Transverse colon (tissue), 4 donors: Measurements from ENCODE around the gene ZNF93. TPM values are rescaled to one million over a fixed set of nuclear protein-coding genes. Genes with fewer than 3 reads are reported as not detected.
A peak's percentile ranks its signal among the peaks of the same experiment; 100 is the strongest.
"Not testable (repeated sequence)": the region's sequence is repeated elsewhere in the genome, so short reads cannot be mapped to it uniquely, and the experiment has no call there.

Experiments used
- DNase-seq: peaks from one replicate; pipeline ENCODE4 v3.0.0-alpha.2; 2019
- H3K27ac ChIP-seq, 4 donors: fragments of 200-600 bp; sonication (generic); 2 replicates each; pipeline ENCODE4 v1.5.1; 2016 to 2018; ENCODE audit warnings: inconsistent platforms in 4 of 4
- H3K27me3 ChIP-seq: fragments of 200-600 bp; sonication (generic); 2 replicates; pipeline ENCODE4 v1.5.1; 2017; ENCODE audit warnings: inconsistent platforms
- H3K36me3 ChIP-seq, 4 donors: fragments of 200-600 bp; sonication (generic); 2 replicates each; pipeline ENCODE4 v1.5.1; 2017 to 2019; ENCODE audit warnings: inconsistent platforms in 4 of 4
- H3K4me1 ChIP-seq, 4 donors: fragments of 200-600 bp; sonication (generic); 2 replicates each; pipeline ENCODE4 v1.5.1; 2017 to 2020; ENCODE audit warnings: inconsistent platforms in 4 of 4
- H3K4me3 ChIP-seq, 4 donors: fragments of 200-600 bp; sonication (generic); 1 replicate in 1 of 4; 2 replicates in 3 of 4; pipeline versions ENCODE4 v1.5.1 to v1.6.1; 2017 to 2019; ENCODE audit warnings: inconsistent platforms in 4 of 4
- H3K9me3 ChIP-seq, 2 donors: fragments of 200-600 bp; sonication (generic); 2 replicates each; pipeline ENCODE4 v1.5.1; 2017 to 2019; ENCODE audit warnings: inconsistent platforms in 2 of 2
- EP300 ChIP-seq: sonication (generic); formaldehyde crosslinking; IDR thresholded peaks from one replicate; pipeline ENCODE4 v1.6.1; 2017; ENCODE audit warnings: antibody characterized with exemption, low read depth
- POLR2A ChIP-seq: fragments of 450-650 bp; IDR thresholded peaks from one replicate; pipeline ENCODE4 v1.6.1; 2016; ENCODE audit warnings: antibody characterized with exemption, mild to moderate bottlenecking, moderate library complexity
- POLR2AphosphoS5 ChIP-seq, 3 donors: sonication (generic); formaldehyde crosslinking; IDR thresholded peaks; one replicate each; pipeline ENCODE4 v1.6.1; 2016; ENCODE audit warnings: antibody characterized with exemption in 3 of 3
- WGBS, 2 donors: methylation state at CpG; one replicate each; pipeline ENCODE4 v1.1.5; 2018; ENCODE audit warnings: low coverage in 1 of 2; 5-methylcytosine and 5-hydroxymethylcytosine counted together
- in situ Hi-C, 4 donors: fragments of 200-750 bp; cut with MboI; loops; one replicate each; pipeline versions ENCODE4 v1.15.0 to v1.15.1; 2017; ENCODE audit warnings: low sequenced_read_pairs in 3 of 4, low pct_ligation_motif_present in 1 of 4, low pct_unique_long_range_greater_than_20kb in 1 of 4
- intact Hi-C: fragments of 100-400 bp; cut with DNase I; formaldehyde crosslinking; loops from one replicate; pipeline ENCODE4 v1.15.1; 2023; ENCODE audit warnings: low total_unique reads
- total RNA-seq, 4 donors: library from RNA; depleted of rRNA; stranded (reverse); fragments of >200 nt; gene quantifications; one replicate each; pipeline ENCODE4 v1.1.0, GENCODE V29; 2016
- TF ChIP-seq, protein P1 (sequence below), 5 experiments: fragments of 200-600 bp in 3 of 5; fragments of 450-650 bp in 2 of 5; sonication (generic) in 3 of 5; IDR thresholded peaks; 1 replicate in 2 of 5; 2 replicates in 3 of 5; pipeline ENCODE4 v1.5.1; 2016 to 2017; ENCODE audit warnings: antibody characterized with exemption in 5 of 5, inconsistent platforms in 3 of 5, mild to moderate bottlenecking in 2 of 5, moderate library complexity in 1 of 5

Gene ZNF93
- total RNA-seq, 4 donors from 2014 or later = 0.40 to 5.4 (median 3.8) TPM; not detected in 1

DNA sequence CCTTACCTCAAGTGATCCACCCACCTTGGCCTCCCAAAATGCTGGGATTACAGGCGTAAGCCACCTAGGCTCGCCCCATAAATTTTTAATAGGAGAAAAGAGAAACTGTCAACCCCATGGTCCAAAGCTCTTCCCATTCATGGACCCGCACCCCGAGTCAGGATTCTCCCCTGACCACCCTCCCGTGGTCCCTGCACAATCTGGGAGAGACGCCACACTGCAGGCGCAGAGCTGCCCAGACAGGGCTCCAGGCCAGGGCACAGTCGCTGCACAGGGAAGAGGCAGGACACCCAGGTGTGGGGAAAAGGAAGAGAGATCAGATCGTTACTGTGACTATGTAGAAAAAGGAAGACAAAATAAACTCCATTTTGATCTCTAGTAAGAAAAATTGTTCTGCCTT lies 54.5 kb downstream of the ZNF93 start:
- Histone ChIP-seq H3K27me3 (no peaks in the 10 kb centered on the region), H3K9me3 (no peaks in the 10 kb centered on the region), H3K36me3 (no peaks in the 10 kb centered on the region), H3K27ac (no peak overlapping the region), H3K4me3 (no peak overlapping the region), H3K4me1 (peaks cover 0 to 3% (median 1%) of the 10 kb centered on the region in 4 donors)
- DNase-seq = no peak
- TF ChIP-seq, protein P1, sequence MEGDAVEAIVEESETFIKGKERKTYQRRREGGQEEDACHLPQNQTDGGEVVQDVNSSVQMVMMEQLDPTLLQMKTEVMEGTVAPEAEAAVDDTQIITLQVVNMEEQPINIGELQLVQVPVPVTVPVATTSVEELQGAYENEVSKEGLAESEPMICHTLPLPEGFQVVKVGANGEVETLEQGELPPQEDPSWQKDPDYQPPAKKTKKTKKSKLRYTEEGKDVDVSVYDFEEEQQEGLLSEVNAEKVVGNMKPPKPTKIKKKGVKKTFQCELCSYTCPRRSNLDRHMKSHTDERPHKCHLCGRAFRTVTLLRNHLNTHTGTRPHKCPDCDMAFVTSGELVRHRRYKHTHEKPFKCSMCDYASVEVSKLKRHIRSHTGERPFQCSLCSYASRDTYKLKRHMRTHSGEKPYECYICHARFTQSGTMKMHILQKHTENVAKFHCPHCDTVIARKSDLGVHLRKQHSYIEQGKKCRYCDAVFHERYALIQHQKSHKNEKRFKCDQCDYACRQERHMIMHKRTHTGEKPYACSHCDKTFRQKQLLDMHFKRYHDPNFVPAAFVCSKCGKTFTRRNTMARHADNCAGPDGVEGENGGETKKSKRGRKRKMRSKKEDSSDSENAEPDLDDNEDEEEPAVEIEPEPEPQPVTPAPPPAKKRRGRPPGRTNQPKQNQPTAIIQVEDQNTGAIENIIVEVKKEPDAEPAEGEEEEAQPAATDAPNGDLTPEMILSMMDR (IDR thresholded peaks at IDR 0.05) = no peak
- intact Hi-C loops (loop anchor here (10.0 kb wide), 1 partner anchor 420 kb away; the partner anchor contains the start of gene CILP2), in situ Hi-C loops (loop anchor here in 3 of 4 donors (25.0 kb wide), 1 partner anchor 418 kb away; the partner anchor contains the start of genes CILP2 (in 3 of the 3) and YJEFN3 (in 3 of the 3))
- WGBS, 2 donors = 75 to 92% methylated on average over 3 to 9 of the region's 9 CpGs

GRCh38 chr19:19956434-19957075 lies 55.8 kb downstream of the ZNF93 start:
- Histone ChIP-seq H3K36me3 (no peaks in the 10 kb centered on the region), H3K4me1 (peaks cover 0 to 3% (median 1%) of the 10 kb centered on the region in 4 donors), H3K27ac (no peak overlapping the region), H3K4me3 (no peak overlapping the region), H3K9me3 (no peaks in the 10 kb centered on the region), H3K27me3 (no peaks in the 10 kb centered on the region)
- intact Hi-C loops (loop anchor here (10.0 kb wide), 1 partner anchor 422 kb away; the partner anchor contains the start of gene CILP2), in situ Hi-C loops (loop anchor here in 3 of 4 donors (25.0 kb wide), 1 partner anchor 419 kb away; the partner anchor contains the start of genes CILP2 (in 3 of the 3) and YJEFN3 (in 3 of the 3))
- TF ChIP-seq, protein P1 (IDR thresholded peaks at IDR 0.05) = no peak
- TF ChIP-seq POLR2A = no peak
- no peak for TF ChIP-seq EP300
- TF ChIP-seq POLR2AphosphoS5 (IDR thresholded peaks at IDR 0.05) = no peak
- no peak for DNase-seq
- 65% methylated on average over 15 of the region's 15 CpGs; no CpG with 5 or more reads in 1 of the 2 donors for WGBS, 2 donors

DNA sequence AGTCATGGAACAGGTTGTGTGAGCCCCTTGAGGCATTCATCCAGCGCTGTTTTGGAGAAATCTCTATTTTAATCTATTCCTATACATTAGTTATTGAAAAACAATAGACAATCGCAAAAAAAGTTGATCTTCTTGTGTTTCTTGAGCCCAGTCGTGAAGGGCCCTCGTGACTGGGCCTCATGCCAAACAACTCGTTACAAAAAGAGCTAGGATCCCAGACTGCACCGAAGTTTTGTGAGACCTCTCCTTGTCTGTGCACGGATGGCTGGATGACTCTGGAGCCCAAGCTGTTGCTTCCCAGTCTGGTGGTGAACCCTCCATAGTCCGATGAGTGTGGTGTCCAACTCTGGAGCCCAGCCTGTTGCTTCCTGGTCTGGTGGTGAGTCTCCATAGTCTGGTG lies 57.0 kb downstream of the ZNF93 start:
- in situ Hi-C loops (loop anchor here in 3 of 4 donors (25.0 kb wide), 1 partner anchor 420 kb away; the partner anchor contains the start of genes CILP2 (in 3 of the 3) and YJEFN3 (in 3 of the 3)), intact Hi-C loops (loop anchor here (10.0 kb wide), 1 partner anchor 423 kb away; the partner anchor contains the start of gene CILP2)
- not testable (repeated sequence) for H3K9me3 ChIP-seq, H3K4me1 ChIP-seq, H3K4me3 ChIP-seq, H3K27ac ChIP-seq, H3K27me3 ChIP-seq, H3K36me3 ChIP-seq, DNase-seq
- 63 to 81% methylated on average over 5 to 8 of the region's 8 CpGs for WGBS, 2 donors

- DNase-seq = peak; percentile 80
- H3K27ac ChIP-seq, H3K27me3 ChIP-seq, H3K4me3 ChIP-seq, H3K9me3 ChIP-seq, H3K36me3 ChIP-seq, H3K4me1 ChIP-seq: not testable (repeated sequence)
- TF ChIP-seq, protein P1 (IDR thresholded peaks at IDR 0.05) = peak; percentile 72 to 76 (median 74)
- in situ Hi-C loops = loop anchor here in 3 of 4 donors (25.0 kb wide), 1 partner anchor 422 kb away; the partner anchor contains the start of genes CILP2 (in 3 of the 3) and YJEFN3 (in 3 of the 3)
- intact Hi-C loops = loop anchor here (10.0 kb wide), 1 partner anchor 424 kb away; the partner anchor contains the start of gene CILP2
- WGBS, 2 donors = 13% methylated on average over 9 of the region's 9 CpGs; no CpG with 5 or more reads in 1 of the 2 donors
These were observed 58.5 kb downstream of the ZNF93 start for GRCh38 chr19:19959151-19959799.
